IMR-90 (cell line): Measurements from ENCODE around the gene MOG.

Experiments used
- BHLHE40 ChIP-seq: fragments of 150-350 bp; IDR thresholded peaks from 2 replicates; pipeline ENCODE4 v1.6.1; 2016; ENCODE audit warnings: mild to moderate bottlenecking, low read depth, low read length
- CEBPB ChIP-seq: IDR thresholded peaks from 2 replicates; pipeline ENCODE4 v1.6.1; 2012; ENCODE audit warnings: low read depth, low read length, improper control_type of control experiment
- CTCF ChIP-seq: conservative IDR thresholded peaks from 2 replicates; pipeline ENCODE4 v1.5.1; 2012; ENCODE audit warnings: mild to moderate bottlenecking, low read depth, low read length, improper control_type of control experiment
- ELK1 ChIP-seq: fragments of 150-350 bp; IDR thresholded peaks from 2 replicates; pipeline ENCODE4 v1.6.1; 2016; ENCODE audit warnings: low read depth, mild to moderate bottlenecking, low read length, moderate library complexity, borderline replicate concordance
- NFE2L2 ChIP-seq: fragments of 150-350 bp; IDR thresholded peaks from 2 replicates; pipeline ENCODE4 v1.6.1; 2016; ENCODE audit warnings: low read depth, mild to moderate bottlenecking, low read length
- POLR2A ChIP-seq: IDR thresholded peaks from 2 replicates; pipeline ENCODE4 v1.6.1; 2012; ENCODE audit warnings: mild to moderate bottlenecking, low read depth, low read length
- RAD21 ChIP-seq: IDR thresholded peaks from 2 replicates; pipeline ENCODE4 v1.6.1; 2012; ENCODE audit warnings: low read length, improper control_type of control experiment
- RCOR1 ChIP-seq: IDR thresholded peaks from 2 replicates; pipeline ENCODE4 v1.6.1; 2012; ENCODE audit warnings: mild to moderate bottlenecking, low read length, improper control_type of control experiment; ENCODE audit not compliant: insufficient replicate concordance
- USF2 ChIP-seq: fragments of 150-350 bp; IDR thresholded peaks from 2 replicates; pipeline ENCODE4 v1.6.1; 2017; ENCODE audit warnings: mild to moderate bottlenecking, antibody characterized with exemption, low read length, low read depth

- TF ChIP-seq ELK1 (no peak), CTCF (no peak), POLR2A (no peak), CEBPB (no peak), USF2 (no peak), RCOR1 (no peak), NFE2L2 (no peak), RAD21 (no peak), BHLHE40 (no peak)
These were observed 15.3 kb upstream of the MOG start for GRCh38 chr6:29641430-29642148.
